ENCODE data around the gene ATG7.

The ATG7 gene, protein sequence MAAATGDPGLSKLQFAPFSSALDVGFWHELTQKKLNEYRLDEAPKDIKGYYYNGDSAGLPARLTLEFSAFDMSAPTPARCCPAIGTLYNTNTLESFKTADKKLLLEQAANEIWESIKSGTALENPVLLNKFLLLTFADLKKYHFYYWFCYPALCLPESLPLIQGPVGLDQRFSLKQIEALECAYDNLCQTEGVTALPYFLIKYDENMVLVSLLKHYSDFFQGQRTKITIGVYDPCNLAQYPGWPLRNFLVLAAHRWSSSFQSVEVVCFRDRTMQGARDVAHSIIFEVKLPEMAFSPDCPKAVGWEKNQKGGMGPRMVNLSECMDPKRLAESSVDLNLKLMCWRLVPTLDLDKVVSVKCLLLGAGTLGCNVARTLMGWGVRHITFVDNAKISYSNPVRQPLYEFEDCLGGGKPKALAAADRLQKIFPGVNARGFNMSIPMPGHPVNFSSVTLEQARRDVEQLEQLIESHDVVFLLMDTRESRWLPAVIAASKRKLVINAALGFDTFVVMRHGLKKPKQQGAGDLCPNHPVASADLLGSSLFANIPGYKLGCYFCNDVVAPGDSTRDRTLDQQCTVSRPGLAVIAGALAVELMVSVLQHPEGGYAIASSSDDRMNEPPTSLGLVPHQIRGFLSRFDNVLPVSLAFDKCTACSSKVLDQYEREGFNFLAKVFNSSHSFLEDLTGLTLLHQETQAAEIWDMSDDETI

DNA sequence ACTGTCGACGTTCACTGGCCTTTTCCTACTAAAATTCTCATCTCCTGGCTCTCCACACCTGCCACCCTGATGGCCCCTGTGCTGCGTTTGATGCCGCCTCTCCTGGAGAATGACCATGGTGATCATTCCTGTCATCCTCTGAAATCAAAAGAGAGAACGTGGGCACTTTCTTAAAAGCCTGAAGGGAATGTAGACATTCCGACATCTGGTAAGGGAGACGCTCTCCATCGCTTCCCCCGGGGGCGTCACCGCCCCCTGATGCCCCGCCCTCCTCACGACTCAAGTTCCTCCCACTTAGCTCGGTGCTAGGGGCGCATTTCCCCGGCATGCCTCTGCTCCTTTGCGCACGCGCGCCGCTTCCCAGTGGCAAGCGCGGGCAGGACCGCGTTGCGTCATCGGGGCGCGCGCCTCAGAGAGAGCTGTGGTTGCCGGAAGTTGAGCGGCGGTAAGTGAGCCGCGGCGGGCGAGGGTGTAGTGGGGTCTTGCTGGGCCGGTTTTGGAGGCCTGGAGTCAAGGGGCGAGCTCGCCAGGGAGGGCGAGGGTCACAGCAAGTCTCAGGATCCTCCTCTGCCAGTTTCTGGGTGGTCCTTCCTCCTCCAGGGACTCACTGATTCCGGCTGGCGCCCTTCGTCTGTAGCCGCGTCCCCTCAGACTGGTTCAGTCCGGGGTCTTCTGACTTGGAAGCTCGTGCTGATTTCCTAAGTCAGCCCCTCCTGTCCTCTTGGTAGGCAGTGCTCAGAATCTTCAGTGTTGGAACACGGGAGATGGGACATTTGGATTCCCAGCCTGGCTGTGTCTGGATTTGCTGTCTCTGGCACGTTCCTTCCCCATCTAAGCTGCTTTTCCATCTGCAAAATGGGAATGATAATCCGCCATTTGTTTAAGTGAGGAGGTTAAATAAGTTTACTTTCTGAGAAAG lies at the start of gene ATG7:
TSS of gene ATG7 (plus strand) at position 412 of the 919 bp plus-strand sequence. CDS start 26,299 bp downstream, outside the sequence.
- peak; percentile 100 for DNase-seq (ENCODE audit: low spot score)

DNA sequence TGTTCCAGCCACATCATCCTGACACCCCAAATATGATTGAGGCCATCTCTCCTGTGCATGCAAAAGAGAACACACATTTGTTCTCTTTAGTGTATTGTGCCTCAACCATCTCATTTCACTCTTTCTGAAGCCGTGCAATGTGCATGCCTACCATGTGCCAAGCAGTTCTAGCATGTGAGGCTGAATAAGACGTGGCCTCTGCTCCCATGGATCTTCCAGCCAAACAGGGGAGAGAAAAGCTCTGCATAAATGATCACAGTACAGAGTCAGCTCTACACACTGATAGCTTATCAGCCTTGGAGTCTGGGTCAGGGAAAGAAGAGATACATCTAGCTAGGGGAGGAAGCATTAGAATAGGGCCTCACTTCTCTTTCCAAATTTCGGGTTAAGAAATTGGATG lies 48.2 kb upstream of the ATG7 start:
- no peak for DNase-seq (ENCODE audit: low spot score)

DNA sequence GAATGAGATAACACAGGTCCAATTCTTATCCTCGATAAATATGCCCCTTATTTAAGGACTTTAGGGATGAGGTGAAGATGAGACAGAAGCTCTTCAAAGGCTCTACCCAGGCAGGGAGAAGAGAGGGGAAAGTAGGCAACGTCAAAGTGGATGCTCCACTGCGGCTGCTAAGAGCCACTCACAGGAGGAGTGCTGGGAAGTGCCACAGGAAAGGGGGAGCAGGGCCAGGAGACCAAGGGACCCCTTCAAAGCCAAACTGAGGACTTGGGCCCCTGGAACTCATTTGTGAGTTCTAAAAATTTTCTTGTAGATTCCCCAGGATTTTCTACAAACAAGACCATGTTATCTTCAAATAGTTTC lies 47.3 kb upstream of the ATG7 start:
- no peak for DNase-seq (ENCODE audit: low spot score)

DNA sequence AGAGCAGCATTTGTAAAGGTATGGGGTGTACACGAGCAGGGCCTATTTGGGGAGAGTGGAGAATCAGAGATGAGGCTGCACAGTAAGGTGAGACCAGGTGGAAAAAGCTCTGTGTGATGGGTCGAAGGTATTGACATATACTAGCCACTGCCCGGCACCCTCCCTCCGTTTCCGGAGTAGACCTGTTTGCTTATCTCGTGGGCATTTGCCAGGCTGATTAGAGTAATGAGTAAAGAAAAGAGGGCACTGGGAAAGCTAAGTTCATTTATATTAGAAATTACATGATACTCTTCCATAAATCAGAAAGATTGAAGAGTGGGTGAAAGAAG lies 46.2 kb upstream of the ATG7 start:
- DNase-seq (ENCODE audit: low spot score), result no peak

DNA sequence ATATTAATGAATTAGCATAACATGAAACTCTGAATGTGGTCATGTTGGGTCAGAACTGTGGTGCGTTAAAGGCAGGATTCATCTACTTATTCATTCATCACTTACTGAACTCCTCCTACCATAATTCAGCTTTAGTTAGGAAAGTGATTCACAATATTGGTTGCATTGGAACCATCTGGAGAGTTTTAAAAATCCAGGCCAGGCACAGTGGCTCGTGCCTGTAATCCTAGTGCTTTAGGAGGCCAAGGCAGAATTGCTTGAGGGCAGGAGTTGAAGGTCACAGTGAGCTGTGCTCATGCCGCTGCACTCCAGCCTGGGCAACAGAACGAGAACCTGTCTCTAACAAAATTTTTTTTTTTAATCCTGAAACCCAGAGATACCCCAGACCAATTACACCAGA lies 44.2 kb upstream of the ATG7 start:
- DNase-seq (ENCODE audit: low spot score), result no peak

DNA sequence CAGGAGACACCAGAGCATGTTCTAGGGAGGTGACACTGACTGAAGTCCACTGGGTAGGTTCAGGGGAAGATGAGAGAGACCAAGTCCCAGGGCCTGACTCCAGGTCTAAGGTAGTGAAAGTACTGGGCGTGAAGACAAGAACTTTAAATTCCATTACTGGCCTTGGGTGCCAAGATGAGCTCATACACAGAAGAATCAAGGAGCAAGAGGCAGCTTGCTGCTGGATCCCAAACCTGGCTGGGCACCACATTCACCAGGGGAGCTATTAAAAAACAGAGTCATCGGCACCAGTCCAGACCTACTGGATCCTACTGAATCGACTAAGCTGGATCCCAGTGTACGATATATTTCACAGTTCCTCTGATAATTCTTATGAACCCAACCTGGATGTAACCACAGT lies 42.1 kb upstream of the ATG7 start:
- no peak for DNase-seq (ENCODE audit: low spot score)

DNA sequence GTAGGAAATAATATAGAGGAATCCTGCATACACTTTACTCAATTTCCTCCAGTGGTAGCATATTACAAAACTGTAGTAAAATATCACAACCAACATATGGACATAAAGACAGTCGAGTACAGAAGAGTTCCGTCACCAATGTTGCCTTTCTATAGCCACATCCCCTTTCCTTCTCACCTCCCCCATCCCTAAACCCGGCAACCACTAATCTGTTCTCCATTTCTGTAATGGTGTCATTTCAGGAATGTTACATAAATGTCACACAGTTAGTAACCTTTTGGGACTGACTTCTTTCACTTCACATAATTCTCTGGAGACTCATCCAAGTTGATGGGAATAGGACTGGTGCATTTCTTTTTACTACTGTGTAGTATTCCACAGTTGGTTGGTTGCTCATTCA lies 41.4 kb upstream of the ATG7 start:
- DNase-seq (ENCODE audit: low spot score), result no peak

DNA sequence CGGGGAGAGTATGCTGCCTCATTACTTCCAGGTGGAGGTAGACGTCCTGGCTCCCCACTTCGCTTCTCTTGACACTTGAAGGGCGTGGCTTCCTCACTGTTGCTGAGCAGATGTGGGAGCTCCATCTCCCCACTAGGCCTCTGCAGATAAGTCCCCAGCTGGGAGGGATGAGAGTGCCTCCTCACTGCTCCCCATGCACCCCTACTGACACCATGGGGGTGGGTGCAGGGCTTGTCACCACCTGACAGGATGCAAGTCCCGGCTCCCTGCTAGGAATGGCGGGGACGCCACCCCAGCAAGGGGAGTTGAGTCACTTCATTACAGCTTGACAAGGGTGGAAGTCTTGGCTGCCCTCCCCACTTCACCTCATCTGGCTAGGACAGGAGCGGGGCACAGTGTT lies 36.8 kb upstream of the ATG7 start:
- no peak for DNase-seq (ENCODE audit: low spot score)

DNA sequence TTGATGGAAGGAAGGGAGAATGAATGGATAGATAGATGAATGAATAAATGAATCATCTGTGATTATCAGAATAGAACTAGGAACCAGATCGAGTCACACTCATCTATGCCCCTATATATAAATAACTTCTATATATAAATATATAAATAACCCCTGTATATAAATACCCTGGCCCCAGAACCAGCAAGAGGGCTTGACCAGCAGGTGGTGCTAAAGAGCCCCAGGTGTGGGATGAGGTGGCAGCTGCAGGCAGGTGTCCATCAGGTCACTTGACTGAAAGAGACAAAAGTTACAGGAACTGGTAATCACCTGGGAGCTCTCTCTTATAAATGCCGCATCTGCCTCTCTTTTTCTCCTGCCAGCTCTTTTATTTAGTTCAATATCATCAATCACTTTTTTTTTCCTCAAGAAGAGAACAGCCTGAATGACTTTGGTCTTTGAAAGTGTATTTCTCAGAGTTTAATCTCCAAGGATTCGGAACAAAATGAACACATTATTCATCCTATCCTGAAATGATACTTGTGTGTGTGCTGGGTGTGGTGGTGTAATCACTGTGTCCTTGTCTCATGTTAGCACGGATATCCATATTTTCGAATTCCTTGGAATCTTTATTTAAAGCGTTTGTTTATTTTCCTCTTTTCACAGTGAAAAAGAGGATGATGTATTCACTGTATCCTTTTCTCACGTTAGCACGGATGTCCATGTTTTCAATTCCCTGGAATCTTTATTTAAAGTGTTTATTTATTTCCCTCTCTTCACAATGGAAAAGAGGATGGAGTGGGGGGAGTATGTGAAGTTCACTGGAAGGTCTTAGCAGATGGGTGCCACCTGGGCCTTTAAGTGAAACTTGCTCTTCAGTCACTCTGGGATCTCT lies 35.4 kb upstream of the ATG7 start:
- peak; percentile 82 for DNase-seq (ENCODE audit: low spot score)

DNA sequence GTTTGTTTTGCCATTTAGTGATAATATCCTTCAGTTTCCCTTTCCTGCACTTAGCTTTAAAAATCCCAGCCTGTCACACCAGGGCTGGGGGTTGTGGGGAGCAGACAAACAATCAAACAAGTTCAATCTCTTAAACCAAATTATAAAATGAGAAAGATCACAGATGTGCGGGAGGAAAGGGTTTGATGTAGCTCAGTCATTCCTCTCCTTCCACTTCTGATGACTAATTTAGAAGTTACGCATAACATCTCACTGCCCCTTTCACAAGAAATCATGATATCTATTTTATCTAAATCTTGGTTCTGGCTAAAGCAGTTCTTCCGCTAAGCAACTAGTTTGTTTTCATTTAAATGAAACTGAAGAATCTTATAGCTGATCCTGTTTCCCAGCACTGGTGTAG lies 34.1 kb upstream of the ATG7 start:
- DNase-seq (ENCODE audit: low spot score), result no peak

DNA sequence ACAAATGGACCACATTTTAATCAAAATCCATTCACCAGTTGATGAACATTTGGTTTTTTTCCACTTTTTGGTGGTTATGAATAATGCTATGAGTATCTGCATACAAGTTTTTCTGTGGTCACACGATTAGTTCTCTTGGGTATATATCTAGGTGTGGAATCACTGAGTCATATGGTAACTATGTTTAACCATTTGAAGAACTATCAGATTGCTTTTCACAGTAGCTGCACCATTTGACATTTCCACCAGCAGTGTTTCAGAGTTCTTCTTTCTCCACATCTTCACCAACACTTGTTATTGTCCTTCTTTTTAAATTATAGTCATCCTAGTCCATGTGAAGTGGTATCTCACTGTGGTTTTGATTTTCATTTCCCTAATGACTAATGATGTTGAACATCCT lies 33.3 kb upstream of the ATG7 start:
- no peak for DNase-seq (ENCODE audit: low spot score)

DNA sequence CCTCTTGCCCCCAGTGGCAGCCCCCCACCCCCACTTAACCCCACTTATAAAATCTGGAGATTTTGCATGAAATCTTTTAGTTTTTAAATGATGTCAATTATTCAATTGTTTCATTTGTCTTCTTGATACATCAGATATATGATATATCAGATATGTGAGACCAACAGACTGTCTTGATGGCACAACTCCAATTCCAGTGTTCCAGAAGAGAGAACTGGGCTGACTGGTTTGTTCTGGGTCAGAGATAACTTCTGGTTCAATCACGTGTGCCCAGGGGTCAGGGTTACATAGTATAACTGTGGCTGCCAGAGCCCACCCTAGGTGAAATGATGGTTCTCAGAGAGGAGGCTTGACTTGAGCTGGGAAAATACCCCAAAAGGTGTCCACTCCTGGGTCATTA lies 32.4 kb upstream of the ATG7 start:
- DNase-seq (ENCODE audit: low spot score), result no peak

DNA sequence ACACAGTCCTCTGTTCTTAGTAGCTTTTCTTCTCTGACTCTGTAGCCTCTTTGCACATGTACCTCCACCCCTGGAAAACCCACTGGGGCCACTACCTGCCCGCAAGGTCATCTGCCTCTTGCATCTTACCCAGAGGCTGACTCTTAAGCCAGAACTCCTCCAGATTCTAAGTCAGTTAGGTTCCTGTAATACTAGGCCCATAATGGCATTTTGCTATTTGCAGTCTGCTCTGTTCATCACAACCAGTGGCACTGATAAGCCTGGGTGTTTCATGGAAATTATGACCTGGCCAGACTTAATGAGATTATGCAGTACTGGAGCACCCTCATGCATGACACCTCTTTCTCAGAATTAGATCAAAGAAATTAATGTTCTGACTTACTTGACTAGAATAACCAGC lies 31.7 kb upstream of the ATG7 start:
- DNase-seq (ENCODE audit: low spot score), result no peak

DNA sequence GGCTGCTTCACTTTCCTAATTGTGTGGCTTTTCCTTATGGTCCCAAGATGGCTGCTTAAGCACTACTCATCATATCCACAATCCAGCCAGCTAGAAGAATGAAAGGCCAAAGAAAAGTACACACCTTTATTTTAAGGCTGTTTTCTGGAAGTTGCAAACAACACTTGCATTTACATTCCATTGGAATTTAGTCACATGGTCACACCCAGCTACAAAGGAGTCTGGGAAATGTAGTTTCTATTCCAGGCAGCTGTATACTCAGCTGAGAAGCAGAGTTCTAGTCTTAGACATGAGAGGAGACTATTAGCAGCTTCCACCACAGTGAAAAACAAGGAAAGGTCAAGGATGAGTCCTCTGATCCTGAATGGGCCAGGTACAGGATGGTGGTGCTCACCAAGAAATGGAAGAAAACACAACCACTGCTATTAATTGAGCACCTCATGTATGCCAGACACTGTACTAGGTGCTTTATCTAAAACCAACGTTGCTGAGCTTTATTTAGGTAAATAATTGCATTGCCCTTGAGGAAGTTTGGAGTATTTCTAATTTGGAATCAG lies 28.0 kb upstream of the ATG7 start:
- DNase-seq (ENCODE audit: low spot score), result no peak

DNA sequence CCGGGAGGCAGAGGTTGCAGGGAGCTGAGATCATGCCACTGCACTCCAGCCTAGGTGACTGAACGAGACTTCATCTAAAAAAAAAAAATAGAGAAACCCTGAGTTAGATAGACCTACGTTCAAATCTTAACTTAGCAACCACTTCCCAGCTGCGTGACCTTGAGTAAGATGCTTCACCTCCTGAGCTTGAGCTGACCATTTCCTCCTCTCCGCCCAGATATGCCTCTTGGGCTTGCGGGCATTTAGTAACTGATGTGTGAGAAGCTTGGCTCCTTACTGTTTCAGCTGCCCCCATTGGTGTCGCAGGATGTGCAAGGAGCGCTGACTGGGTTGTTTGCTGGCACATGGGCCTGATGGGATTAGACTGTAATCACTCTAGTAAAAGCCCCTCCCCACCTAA lies 26.9 kb upstream of the ATG7 start:
- DNase-seq (ENCODE audit: low spot score), result no peak

DNA sequence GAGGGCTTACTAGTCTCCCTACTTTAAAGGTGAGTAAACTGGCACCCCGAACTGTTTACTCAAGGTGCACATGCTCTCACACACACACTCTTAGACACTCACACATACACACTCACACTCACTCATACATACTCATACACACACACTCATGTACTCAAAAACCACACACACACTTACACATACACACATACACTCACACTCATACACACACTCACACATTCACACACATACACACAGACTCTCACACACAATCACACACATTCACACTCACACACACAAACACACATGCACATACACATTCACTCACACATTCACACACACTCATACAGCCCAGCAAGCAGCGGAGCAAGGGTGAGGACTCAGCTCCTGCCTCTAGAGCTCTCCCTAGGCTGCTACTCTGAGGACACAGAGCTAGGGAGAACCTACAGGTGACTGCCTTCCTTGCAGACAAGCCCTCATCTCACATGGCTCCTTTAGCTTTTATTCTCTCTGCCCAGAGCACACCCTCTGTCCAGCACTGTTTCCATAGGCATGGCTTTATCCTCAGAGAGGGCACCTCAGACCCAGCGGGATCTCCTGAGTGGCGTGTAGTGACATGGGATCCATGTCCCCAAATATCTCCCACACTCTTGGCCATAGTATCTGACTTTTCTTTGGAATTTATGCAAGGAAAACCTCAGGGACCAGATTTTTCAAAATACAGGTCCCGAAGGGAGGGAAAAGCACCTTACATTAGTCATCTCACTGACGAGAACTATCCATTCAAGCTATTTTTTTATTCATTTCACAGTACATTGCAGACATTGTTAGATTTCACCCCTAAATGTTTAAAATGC lies 26.2 kb upstream of the ATG7 start:
- no peak for DNase-seq (ENCODE audit: low spot score)

DNA sequence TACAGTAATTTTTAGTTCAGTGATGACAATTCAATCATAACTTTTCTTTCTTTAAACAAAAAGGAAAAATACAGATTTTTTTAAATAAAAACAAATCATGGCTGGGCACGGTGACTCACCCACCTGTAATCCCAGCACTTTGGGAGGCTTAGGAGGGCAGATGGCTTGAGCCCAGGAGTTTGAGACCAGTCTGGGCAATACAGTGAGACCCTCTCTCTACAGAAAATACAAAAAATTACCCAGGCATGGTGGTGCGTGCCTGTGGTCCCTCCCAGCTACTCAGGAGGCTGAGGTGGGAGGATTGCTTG lies 25.6 kb upstream of the ATG7 start:
- no peak for DNase-seq (ENCODE audit: low spot score)

DNA sequence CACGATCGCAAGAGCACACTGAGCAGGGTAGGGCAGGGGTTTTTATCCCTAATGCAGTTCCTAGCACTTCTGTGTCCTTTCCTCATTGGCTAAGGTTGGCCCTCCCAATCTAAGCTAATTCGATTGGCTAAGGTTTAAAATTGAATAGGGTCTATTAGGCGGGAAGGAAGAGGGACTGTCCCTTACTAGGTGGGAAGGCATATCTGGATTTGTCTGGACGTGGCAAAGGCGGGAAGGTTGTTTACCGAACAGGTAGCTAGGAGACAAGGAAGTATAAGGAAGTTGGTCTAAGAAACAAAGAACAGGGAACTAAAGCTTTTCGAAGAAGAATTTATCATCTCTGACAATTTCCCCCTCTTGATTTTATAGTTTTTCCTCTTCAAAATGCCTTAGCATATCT lies 24.8 kb upstream of the ATG7 start:
- no peak for DNase-seq (ENCODE audit: low spot score)

DNA sequence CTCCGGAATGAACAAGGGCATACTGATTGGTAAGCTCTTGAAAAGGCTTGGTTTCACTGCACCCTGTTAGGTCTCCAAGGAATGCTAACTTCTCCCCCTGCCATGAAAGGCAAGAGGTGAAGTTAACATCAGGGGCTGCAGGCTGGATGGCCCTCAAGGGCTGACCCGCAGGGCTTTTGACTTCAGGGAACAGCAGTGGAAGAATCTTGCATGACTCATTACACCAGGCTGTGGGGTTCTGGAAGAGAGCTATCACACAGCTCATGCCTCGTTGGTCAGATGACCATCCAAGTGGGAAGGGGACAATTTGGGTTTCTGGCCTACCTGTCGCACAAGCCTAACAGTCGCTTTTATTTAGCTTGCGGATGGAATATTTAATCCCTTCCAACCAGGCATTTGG lies 23.6 kb upstream of the ATG7 start:
- no peak for DNase-seq (ENCODE audit: low spot score)

DNA sequence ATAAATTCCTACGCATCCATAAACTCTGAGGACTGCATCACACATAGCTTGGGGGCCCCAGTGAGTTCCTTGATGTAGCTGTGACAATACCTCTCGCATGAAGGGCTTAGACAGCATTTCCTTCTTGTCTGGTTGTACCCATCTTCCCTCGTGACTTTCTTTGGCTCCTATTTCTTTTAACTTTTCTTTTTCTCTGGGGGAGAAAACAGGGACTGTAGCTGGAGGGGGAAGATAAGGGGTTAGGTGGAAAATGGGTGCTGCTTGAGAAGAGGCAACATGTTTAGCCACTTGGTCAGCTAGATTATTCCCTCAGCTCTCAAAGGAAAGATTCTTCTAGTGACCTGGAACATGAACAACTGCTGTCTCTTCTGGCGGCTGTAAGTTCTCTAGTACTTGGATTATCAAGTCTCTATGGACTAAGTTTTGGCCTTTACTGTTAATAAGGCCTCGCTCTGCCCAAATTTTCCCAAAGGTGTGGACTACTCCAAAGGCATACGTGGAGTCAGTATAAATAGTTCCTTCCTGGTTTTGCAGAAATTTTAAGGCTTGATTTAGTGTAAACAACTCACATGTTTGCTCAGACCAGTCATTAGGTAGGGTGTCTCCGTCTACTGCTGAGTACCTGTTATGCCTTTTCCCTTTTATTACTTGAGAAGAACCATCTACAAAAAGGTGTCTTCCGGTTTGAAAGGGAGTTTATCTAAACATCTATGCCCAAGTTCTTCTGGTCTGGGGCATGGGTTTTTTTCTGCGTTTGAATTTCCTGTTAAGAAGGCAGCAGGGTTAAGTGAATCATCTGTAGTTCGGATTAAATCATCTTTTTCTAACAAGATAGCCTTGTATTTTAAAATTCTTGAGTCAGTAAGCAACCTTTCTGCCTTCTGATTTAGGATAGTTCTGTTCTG lies 21.0 kb upstream of the ATG7 start:
- DNase-seq (ENCODE audit: low spot score), result no peak

All from iPS-NIHi11 (cell line).